ENCODE results near the gene WWC2. TPM values are rescaled to one million over a fixed set of nuclear protein-coding genes. Genes with fewer than 3 reads are reported as not detected.

WWC2 gene
- total and polyA plus RNA-seq, 11 donors = 5.4 to 43.0 (median 33.8) TPM

DNA sequence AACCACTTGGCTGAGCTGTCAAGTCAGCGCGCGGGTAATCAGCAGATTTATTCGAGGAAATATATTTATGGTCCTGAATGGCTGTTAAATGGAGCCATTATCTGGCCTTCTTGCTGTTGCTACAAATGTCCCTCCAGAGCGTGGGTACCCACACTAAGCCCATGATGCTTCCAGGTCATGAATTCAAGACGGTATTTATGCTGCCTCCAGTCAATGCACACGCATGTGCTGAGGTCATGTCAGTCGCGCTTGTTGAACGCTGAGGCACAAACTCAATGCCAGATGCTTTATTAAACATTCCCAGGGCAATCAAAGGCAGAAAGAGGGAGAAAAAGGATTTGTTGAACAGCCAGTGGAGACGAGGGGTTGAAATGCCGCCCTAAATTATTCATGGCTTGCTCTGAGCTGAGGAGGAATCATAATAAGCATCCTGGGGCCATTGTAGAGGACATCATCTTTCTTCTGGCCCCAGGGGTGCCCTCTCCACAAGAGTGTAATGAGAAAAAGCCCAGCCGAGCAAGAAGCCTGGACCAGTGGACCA, 259.2 kb downstream of the WWC2 start:
- 87 to 92% (median 88%) methylated on average over 13 of the region's 13 CpGs for WGBS, 4 donors
- H3K4me1 ChIP-seq = no peaks in the 10 kb centered on the region

DNA sequence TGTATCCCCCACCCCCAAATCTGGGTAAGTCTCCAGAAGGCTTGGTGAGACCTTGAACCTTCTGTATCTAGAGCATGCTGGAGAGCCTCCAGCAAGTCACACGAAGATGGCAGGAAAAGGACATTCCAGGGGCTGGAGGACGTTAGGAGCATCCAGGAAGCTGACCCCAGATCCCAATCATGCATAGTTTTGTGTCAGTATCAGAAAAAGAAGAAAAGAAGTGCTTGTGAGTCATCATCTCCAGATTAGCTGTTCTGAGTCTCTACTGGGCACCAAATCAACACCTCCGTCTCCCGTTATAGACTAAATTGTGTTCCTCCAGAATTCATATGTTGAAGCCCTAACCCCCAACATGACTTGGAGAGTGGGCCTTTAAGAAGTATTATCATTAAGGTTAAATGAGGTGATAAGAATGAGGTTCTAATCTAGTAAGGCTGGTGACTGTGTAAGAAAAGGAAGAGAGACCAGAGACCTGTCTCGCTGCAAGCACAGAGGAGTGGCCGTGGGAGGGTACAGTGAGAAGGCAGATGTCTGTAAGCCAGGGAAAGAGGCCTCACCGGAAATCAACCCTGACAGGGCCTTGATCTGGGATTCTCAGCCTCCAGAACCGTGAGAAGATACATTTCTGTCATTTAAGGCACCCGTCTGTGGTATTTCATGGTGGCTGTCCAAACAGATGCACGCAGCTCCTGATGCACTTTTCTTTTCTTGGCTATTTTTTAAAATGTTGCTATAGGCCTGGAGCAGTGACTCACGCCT, 261.3 kb downstream of the WWC2 start:
- no peak overlapping the region for H3K27ac ChIP-seq
- H3K4me1 ChIP-seq = no peaks in the 10 kb centered on the region
- H3K36me3 ChIP-seq = no peaks in the 10 kb centered on the region
- WGBS, 4 donors = 66 to 71% (median 69%) methylated on average over 11 of the region's 11 CpGs
- ATAC-seq = no peak
- DNase-seq = no peak
- intact Hi-C loops (cut with DNase I) = no loop called here
- no peak overlapping the region for H3K4me3 ChIP-seq
- H3K27me3 ChIP-seq = peaks cover 0 to 9% (median 0%) of the 10 kb centered on the region in 9 donors
- TF ChIP-seq, protein P1, sequence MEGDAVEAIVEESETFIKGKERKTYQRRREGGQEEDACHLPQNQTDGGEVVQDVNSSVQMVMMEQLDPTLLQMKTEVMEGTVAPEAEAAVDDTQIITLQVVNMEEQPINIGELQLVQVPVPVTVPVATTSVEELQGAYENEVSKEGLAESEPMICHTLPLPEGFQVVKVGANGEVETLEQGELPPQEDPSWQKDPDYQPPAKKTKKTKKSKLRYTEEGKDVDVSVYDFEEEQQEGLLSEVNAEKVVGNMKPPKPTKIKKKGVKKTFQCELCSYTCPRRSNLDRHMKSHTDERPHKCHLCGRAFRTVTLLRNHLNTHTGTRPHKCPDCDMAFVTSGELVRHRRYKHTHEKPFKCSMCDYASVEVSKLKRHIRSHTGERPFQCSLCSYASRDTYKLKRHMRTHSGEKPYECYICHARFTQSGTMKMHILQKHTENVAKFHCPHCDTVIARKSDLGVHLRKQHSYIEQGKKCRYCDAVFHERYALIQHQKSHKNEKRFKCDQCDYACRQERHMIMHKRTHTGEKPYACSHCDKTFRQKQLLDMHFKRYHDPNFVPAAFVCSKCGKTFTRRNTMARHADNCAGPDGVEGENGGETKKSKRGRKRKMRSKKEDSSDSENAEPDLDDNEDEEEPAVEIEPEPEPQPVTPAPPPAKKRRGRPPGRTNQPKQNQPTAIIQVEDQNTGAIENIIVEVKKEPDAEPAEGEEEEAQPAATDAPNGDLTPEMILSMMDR (IDR thresholded peaks at IDR 0.05) = no peak
- TF ChIP-seq POLR2A (IDR thresholded peaks at IDR 0.05) = no peak
- H3K9me3 ChIP-seq = peaks cover 0 to 8% (median 0%) of the 10 kb centered on the region in 12 donors

More for the DNA sequence above, 259.2 kb downstream of the WWC2 start:
- peaks cover 0 to 8% (median 0%) of the 10 kb centered on the region in 12 donors for H3K9me3 ChIP-seq
- no peak overlapping the region for H3K4me3 ChIP-seq
- no peak for DNase-seq
- no peak overlapping the region for H3K27ac ChIP-seq
- H3K36me3 ChIP-seq = no peaks in the 10 kb centered on the region
- no peak for ATAC-seq
- intact Hi-C loops (cut with DNase I) = no loop called here
- H3K27me3 ChIP-seq = peaks cover 0 to 9% (median 0%) of the 10 kb centered on the region in 9 donors
- TF ChIP-seq, protein P1 (IDR thresholded peaks at IDR 0.05) = no peak
- TF ChIP-seq POLR2A (IDR thresholded peaks at IDR 0.05) = no peak

DNA sequence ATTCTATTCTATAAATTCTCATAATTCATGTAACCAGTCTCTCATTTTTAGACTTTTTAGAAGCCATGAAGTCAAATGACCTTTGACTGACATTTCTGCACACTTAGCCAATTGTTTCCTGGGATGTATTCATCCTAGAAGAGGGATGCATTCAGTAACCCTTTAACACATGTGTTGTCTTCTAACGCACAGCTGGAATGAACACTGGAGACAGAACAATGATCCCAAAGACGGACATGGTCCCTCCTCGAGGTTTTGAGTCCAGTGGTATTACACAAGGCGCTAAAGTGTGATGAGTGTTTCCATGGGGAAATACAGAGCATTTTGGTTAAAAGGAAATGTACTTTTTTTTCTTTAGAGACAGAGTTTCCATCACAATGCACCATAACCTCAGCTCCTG, 263.0 kb downstream of the WWC2 start:
- intact Hi-C loops (cut with DNase I) = no loop called here
- peaks cover 0 to 6% (median 0%) of the 10 kb centered on the region in 9 donors for H3K27me3 ChIP-seq
- DNase-seq (no peak), ATAC-seq (no peak)
- no peak overlapping the region for H3K4me3 ChIP-seq
- TF ChIP-seq, protein P1 (IDR thresholded peaks at IDR 0.05) = no peak
- TF ChIP-seq POLR2A (IDR thresholded peaks at IDR 0.05) = no peak
- no peak overlapping the region for H3K27ac ChIP-seq
- WGBS, 4 donors = 87 to 96% (median 93%) methylated on average over 4 of the region's 4 CpGs
- H3K4me1 ChIP-seq = no peaks in the 10 kb centered on the region
- H3K9me3 ChIP-seq = peaks cover 0 to 8% (median 0%) of the 10 kb centered on the region in 12 donors
- no peaks in the 10 kb centered on the region for H3K36me3 ChIP-seq

DNA sequence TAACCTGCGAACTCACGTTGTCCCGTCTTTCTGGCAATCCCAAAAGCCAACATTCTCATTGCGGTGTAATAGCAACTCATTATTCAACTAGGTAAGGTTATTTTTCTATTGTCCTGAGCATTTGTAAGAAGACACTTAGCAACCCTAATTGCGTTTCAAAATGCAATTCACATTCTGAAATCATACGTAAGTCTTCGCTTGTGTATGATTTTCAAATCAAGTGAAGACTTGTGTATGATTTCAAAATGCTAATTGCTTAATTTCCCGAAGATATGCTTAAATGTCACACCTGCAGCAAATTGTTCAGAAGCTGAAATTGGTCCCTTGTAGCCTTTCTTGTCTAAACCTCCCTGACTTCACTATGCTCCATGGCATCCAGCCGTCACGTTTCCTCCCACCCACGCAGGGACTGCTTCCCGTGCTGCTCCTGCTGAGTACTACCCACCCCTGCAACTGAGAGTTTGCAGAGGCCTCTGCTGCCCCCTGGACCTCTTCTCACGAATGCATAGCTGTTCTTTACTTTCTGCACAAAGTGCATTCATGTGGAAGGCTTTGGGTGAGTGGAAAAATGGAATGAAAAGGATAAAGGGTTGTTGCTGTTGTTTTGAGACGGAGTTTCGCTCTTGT, 264.0 kb downstream of the WWC2 start:
- WGBS, 4 donors = 62 to 67% (median 64%) methylated on average over 15 of the region's 15 CpGs
- intact Hi-C loops (cut with DNase I) = no loop called here
- ATAC-seq (no peak), DNase-seq (no peak)
- H3K4me3 ChIP-seq = no peak overlapping the region
- no peak for TF ChIP-seq POLR2A (IDR thresholded peaks at IDR 0.05)
- TF ChIP-seq, protein P1 (IDR thresholded peaks at IDR 0.05) = peak in 1 of 12 donors; percentile 9
- H3K36me3 ChIP-seq = no peaks in the 10 kb centered on the region
- H3K27ac ChIP-seq = no peak overlapping the region
- H3K9me3 ChIP-seq = peaks cover 0 to 8% (median 0%) of the 10 kb centered on the region in 12 donors
- no peaks in the 10 kb centered on the region for H3K27me3 ChIP-seq
- no peaks in the 10 kb centered on the region for H3K4me1 ChIP-seq
